Loucy (cell line): Measurements from ENCODE around the gene SUOX.

Experiments
- EZH2phosphoT487 ChIP-seq: fragments of 200-600 bp; IDR thresholded peaks from 2 replicates; pipeline ENCODE4 v1.6.1; 2018; ENCODE audit warnings: antibody characterized with exemption, mild to moderate bottlenecking, moderate library complexity, borderline replicate concordance
- TF ChIP-seq, protein P1 (sequence below): fragments of 200-600 bp; sonication (generic); conservative IDR thresholded peaks from 2 replicates; pipeline ENCODE4 v1.5.1; 2014; ENCODE audit warnings: mild to moderate bottlenecking, antibody characterized with exemption, low read length

DNA sequence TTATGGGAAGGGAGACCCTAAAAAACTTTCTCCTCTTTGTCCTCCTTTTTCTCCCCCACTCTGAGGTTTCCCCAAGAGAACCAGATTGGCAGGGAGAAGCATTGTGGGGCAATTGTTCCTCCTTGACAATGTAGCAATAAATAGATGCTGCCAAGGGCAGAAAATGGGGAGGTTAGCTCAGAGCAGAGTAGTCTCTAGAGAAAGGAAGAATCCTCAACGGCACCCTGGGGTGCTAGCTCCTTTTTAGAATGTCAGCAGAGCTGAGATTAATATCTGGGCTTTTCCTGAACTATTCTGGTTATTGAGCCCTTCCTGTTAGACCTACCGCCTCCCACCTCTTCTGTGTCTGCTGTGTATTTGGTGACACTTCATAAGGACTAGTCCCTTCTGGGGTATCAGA is 40.1 kb downstream of the SUOX start:
- TF ChIP-seq, protein P1, sequence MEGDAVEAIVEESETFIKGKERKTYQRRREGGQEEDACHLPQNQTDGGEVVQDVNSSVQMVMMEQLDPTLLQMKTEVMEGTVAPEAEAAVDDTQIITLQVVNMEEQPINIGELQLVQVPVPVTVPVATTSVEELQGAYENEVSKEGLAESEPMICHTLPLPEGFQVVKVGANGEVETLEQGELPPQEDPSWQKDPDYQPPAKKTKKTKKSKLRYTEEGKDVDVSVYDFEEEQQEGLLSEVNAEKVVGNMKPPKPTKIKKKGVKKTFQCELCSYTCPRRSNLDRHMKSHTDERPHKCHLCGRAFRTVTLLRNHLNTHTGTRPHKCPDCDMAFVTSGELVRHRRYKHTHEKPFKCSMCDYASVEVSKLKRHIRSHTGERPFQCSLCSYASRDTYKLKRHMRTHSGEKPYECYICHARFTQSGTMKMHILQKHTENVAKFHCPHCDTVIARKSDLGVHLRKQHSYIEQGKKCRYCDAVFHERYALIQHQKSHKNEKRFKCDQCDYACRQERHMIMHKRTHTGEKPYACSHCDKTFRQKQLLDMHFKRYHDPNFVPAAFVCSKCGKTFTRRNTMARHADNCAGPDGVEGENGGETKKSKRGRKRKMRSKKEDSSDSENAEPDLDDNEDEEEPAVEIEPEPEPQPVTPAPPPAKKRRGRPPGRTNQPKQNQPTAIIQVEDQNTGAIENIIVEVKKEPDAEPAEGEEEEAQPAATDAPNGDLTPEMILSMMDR: no peak
- TF ChIP-seq EZH2phosphoT487: no peak
